GM12801 (cell line): ENCODE results near the gene CAPN5.

ENCODE experiments used
- CTCF ChIP-seq: IDR thresholded peaks from one replicate; pipeline ENCODE4 v1.5.1; 2011; ENCODE audit warnings: control low read depth; ENCODE audit not compliant: insufficient read length; ENCODE audit errors: extremely low read depth

CAPN5 gene

DNA sequence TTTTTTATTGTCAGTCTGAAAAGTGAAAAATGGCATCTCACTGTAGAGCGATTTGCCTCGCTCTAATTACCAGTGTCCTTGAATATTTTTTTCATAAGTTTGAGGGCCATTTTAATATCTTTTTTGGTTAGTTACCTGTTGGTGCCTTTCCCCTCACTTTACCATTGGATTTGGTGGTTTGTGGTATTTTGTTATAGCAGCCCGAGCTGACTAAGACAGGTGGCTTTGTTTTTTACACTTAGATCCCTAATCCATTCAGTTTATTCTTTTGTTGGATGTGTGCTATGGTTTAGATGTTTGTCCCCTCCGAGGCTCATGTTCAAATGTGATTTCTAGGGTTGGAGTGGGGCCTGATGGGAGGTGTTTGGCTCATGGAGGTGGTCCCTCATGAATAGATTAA is 6.5 kb upstream of the CAPN5 start:
- no peak for TF ChIP-seq CTCF

DNA sequence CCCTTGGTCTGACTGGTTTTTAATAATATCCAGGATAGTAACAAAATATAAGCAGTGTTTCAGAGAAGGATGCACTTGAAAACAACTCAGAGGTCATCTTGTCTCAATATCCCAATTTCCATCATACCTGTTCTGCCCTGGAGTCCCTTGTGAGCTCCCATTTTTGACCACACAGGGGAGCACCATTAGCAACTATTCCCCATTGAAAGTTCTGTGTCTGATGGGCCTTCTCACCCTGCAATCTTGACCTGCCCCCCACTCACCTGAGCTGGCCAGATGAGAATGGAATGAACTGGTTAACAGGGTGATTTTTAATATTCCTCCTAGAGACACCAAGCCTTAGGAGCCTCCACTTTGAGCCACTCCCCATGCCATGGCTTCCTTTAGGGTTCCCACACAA is 3.8 kb upstream of the CAPN5 start:
- TF ChIP-seq CTCF: no peak

DNA sequence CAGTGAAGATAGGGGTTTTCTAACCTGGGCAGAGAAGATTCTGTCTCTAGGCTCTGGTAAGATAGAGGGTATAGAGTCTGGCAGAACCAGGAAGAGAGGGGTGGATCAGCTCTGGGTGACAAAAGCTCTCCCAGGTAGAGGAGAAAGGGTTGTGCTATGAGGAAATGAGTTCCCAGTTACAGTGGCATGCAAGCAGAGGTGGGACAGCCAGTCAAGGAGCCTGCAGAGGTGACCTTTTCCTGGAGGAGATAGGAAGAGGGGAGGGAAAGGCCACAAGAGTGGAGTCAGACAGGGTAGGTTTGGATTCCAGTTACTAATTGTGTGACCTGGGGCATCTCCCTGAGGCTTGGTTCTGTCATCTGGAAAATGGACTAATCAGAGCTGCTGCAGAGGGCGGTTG is 3.4 kb upstream of the CAPN5 start:
- no peak for TF ChIP-seq CTCF

DNA sequence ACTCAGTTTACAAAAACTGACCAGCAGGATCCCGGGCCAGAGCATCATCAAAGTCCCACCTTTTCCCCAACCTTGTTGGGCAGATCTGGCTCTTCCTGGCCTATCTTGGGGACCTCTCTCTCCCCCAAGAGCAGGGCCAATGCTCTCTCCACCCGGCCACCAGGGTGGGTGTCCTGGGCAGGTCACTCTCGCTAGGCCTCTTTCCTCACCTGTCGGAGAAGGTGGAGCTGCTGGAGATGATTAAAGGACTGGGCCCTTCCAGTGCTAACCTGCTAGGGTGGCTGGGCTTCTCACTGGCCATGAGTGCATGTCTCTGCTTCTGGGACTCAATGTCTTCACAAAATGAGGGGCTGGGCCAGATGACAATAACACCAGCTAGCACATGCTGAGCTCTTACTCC is 2.9 kb upstream of the CAPN5 start:
- TF ChIP-seq CTCF: no peak

- no peak for TF ChIP-seq CTCF
Observed at GRCh38 chr11:77064648-77065217, 2.0 kb upstream of the CAPN5 start.

- TF ChIP-seq CTCF: no peak
Observed at GRCh38 chr11:77065878-77066228, 918 bp upstream of the CAPN5 start.

DNA sequence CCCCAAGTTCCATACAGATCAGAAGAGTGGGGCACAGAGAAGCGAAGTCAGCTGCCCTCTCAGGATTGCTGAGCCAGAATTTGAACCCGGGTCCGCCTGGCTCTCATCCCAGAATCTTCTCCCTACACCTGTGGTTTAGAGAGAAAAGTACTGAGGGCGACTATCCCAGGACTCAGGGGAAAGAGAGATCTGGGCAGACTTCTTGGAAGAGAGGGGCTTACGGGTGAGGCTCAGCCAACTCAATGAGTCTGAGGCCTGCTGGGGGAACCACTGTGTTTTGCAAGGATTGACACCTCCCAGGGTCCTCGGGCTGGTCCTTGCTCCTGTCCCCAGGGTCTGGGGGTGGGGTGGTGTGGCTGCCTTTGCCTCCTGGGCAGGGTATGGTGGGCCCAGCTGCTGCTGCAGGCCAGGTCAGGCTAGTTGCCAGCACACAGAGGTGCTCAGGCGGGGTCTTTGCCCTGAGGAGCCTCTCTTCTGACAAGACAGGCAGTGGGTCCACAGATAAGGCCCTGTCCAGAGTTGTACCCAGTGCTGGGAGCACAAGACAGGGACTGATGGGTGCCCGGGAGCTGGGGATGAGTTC is 1.2 kb downstream of the CAPN5 start:
- TF ChIP-seq CTCF: no peak
